Measurements from ENCODE around the gene MUC22.
"Not testable (repeated sequence)": the region's sequence is repeated elsewhere in the genome, so short reads cannot be mapped to it uniquely, and the experiment has no call there.

Gene MUC22

GRCh38 chr6:31041372-31041974, 31.2 kb downstream of the MUC22 start:
- DNase-seq = no peak

GRCh38 chr6:31042806-31043205, 32.5 kb downstream of the MUC22 start:
- DNase-seq = no peak

GRCh38 chr6:31048099-31048498, 37.8 kb downstream of the MUC22 start:
- no peak for DNase-seq

GRCh38 chr6:31049518-31049917, 39.2 kb downstream of the MUC22 start:
- DNase-seq = no peak

GRCh38 chr6:31053187-31053586, 42.9 kb downstream of the MUC22 start:
- DNase-seq = not testable (repeated sequence)

- no peak for DNase-seq
These were observed 43.6 kb downstream of the MUC22 start for GRCh38 chr6:31053873-31054272.

GRCh38 chr6:31055441-31055840, 45.2 kb downstream of the MUC22 start:
- DNase-seq = no peak

GRCh38 chr6:31057426-31058003, 47.2 kb downstream of the MUC22 start:
- no peak for DNase-seq

- peak in 1 of 2 donors; percentile 15 for DNase-seq
These were observed 48.0 kb downstream of the MUC22 start for GRCh38 chr6:31058128-31058894.

GRCh38 chr6:31060145-31060544, 49.9 kb downstream of the MUC22 start:
- no peak for DNase-seq

GRCh38 chr6:31063906-31064435, 53.7 kb downstream of the MUC22 start:
- no peak for DNase-seq

- no peak for DNase-seq
These were observed 55.3 kb downstream of the MUC22 start for GRCh38 chr6:31065556-31065955.

- DNase-seq = not testable (repeated sequence)
These were observed 56.8 kb downstream of the MUC22 start for GRCh38 chr6:31067028-31067427.

- not testable (repeated sequence) for DNase-seq
These were observed 57.8 kb downstream of the MUC22 start for GRCh38 chr6:31067891-31068668.

- peak; percentile 17 to 71 for DNase-seq
These were observed 58.5 kb downstream of the MUC22 start for GRCh38 chr6:31068669-31069340.

- DNase-seq = no peak
These were observed 60.5 kb downstream of the MUC22 start for GRCh38 chr6:31070711-31071197.

GRCh38 chr6:31074401-31074800, 64.1 kb downstream of the MUC22 start:
- DNase-seq = no peak

- no peak for DNase-seq
These were observed 65.3 kb downstream of the MUC22 start for GRCh38 chr6:31075528-31075927.

- DNase-seq = no peak
These were observed 66.3 kb downstream of the MUC22 start for GRCh38 chr6:31076611-31077010.

GRCh38 chr6:31079656-31080261, 69.5 kb downstream of the MUC22 start:
- DNase-seq = peak in 1 of 2 donors; percentile 60

GRCh38 chr6:31081872-31082271, 71.6 kb downstream of the MUC22 start:
- DNase-seq = no peak

All from bone marrow (tissue), 2 donors.